Endodermal cell (in vitro differentiated cells): ENCODE data around the gene SERPINB7. TPM values are rescaled to one million over a fixed set of nuclear protein-coding genes. Genes with fewer than 3 reads are reported as not detected.

Experiments
- DNase-seq: peaks from one replicate; pipeline ENCODE4 v3.0.0-alpha.2; 2017
- H3K27ac ChIP-seq: 2 replicates; pipeline ENCODE4 v1.5.1; 2013; ENCODE audit warnings: mild to moderate bottlenecking, low read depth, low read length, moderate library complexity
- H3K27me3 ChIP-seq: 2 replicates; pipeline ENCODE4 v1.6.1; 2013; ENCODE audit warnings: mild to moderate bottlenecking, low read length, moderate library complexity; ENCODE audit not compliant: insufficient read depth, control insufficient read depth, poor library complexity, severe bottlenecking
- H3K36me3 ChIP-seq: 2 replicates; pipeline ENCODE4 v1.7.0; 2013; ENCODE audit warnings: mild to moderate bottlenecking, low read length, moderate library complexity; ENCODE audit not compliant: control insufficient read depth, insufficient read depth
- H3K4me1 ChIP-seq: one replicate; pipeline ENCODE4 v1.7.0; 2013; ENCODE audit warnings: low read length; ENCODE audit not compliant: control insufficient read depth, insufficient read depth
- H3K4me3 ChIP-seq: 2 replicates; pipeline ENCODE4 v1.5.1; 2013; ENCODE audit warnings: mild to moderate bottlenecking, low read length, moderate library complexity
- H3K9ac ChIP-seq: 2 replicates; pipeline ENCODE4 v1.6.1; 2013; ENCODE audit warnings: mild to moderate bottlenecking, low read length, moderate library complexity; ENCODE audit not compliant: poor library complexity, severe bottlenecking; ENCODE audit errors: extremely low read depth
- H3K9me3 ChIP-seq: 2 replicates; pipeline ENCODE4 v1.6.1; 2013; ENCODE audit warnings: mild to moderate bottlenecking, low read length, moderate library complexity; ENCODE audit not compliant: control insufficient read depth
- H3K27ac Mint-ChIP-seq: 2 replicates; pipeline ENCODE4 v1.8.0; 2020; ENCODE audit warnings: mixed read lengths
- H3K27me3 Mint-ChIP-seq: 2 replicates; pipeline ENCODE4 v1.8.0; 2021; ENCODE audit warnings: mild to moderate bottlenecking, mixed read lengths; ENCODE audit not compliant: insufficient read depth
- H3K36me3 Mint-ChIP-seq: 2 replicates; pipeline ENCODE4 v1.8.0; 2020; ENCODE audit warnings: low read depth, mixed read lengths
- H3K4me1 Mint-ChIP-seq: 2 replicates; pipeline ENCODE4 v1.8.0; 2020; ENCODE audit warnings: mixed read lengths
- H3K4me3 Mint-ChIP-seq: 2 replicates; pipeline ENCODE4 v1.8.0; 2020; ENCODE audit warnings: mild to moderate bottlenecking, moderate library complexity, mixed read lengths
- H3K9me3 Mint-ChIP-seq: 2 replicates; pipeline ENCODE4 v1.8.0; 2020; ENCODE audit warnings: mild to moderate bottlenecking, mixed read lengths
- CTCF ChIP-seq: fragments of 200-600 bp; sonication (generic); conservative IDR thresholded peaks from 2 replicates; pipeline ENCODE4 v1.5.0; 2021; ENCODE audit warnings: antibody characterized with exemption, mild to moderate bottlenecking
- WGBS, 2 experiments: methylation state at CpG; one replicate each; pipeline versions ENCODE4 v1.1.5 to v1.1.7; 2013; ENCODE audit warnings: missing lambda C conversion rate in 2 of 2, mixed read lengths in 1 of 2; ENCODE audit not compliant: insufficient coverage in 1 of 2, insufficient read length in 1 of 2; 5-methylcytosine and 5-hydroxymethylcytosine counted together
- total RNA-seq, 2 donors: library from RNA; stranded (reverse); fragmentation: NEBNext Ultra II Directional in 1 of 2; extraction: Animal tissue kit (Norgen Biotek cat#: 25700) in 1 of 2; gene quantifications; 2 replicates in 1 of 2; 3 replicates in 1 of 2; pipeline ENCODE4 v1.2.1, GENCODE V29; 2021

The SERPINB7 gene
- total RNA-seq, 2 donors from 2014 or later, result not detected

- DNase-seq, result no peak
- H3K4me3 Mint-ChIP-seq, result no peak overlapping the region
- no peak for TF ChIP-seq CTCF
- Histone ChIP-seq H3K4me3 (no peak overlapping the region), H3K9ac (no peak overlapping the region), H3K4me1 (no peaks in the 10 kb centered on the region), H3K9me3 (no peaks in the 10 kb centered on the region), H3K27me3 (no peaks in the 10 kb centered on the region), H3K36me3 (no peaks in the 10 kb centered on the region), H3K27ac (no peak overlapping the region)
- no peaks in the 10 kb centered on the region for H3K4me1 Mint-ChIP-seq
- H3K9me3 Mint-ChIP-seq, result no peaks in the 10 kb centered on the region
- no peaks in the 10 kb centered on the region for H3K36me3 Mint-ChIP-seq
- H3K27ac Mint-ChIP-seq, result no peak overlapping the region
- H3K27me3 Mint-ChIP-seq, result no peaks in the 10 kb centered on the region
Observed at GRCh38 chr18:63799189-63799588, 24.0 kb downstream of the SERPINB7 start.

DNA sequence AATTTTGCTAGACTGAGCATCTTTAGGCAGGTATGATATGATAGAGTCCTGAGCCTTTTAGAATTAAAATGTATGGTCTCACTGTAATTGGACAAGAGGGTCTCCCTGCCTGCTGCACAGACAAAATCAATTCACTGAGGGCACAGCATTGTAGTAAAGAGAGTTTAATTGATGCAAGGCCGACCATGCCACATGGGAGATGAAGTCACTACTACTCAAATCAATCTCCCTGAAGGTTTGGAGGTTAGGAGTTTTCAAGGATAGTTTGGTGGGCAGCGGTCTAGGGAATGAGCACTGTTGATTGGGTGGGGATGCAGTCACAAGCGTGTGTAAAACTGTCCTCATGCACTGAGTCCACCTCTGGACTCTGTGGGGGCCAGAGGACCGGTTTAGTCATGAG, 26.1 kb downstream of the SERPINB7 start:
- 83 to 99% methylated on average over 1 to 4 of the region's 4 CpGs for whole genome bisulfite sequencing, 2 experiments
- Mint-ChIP-seq H3K4me3 (no peak overlapping the region), H3K9me3 (no peaks in the 10 kb centered on the region), H3K36me3 (no peaks in the 10 kb centered on the region), H3K27ac (no peak overlapping the region), H3K27me3 (no peaks in the 10 kb centered on the region), H3K4me1 (no peaks in the 10 kb centered on the region)
- Histone ChIP-seq H3K9me3 (no peaks in the 10 kb centered on the region), H3K36me3 (no peaks in the 10 kb centered on the region), H3K4me1 (no peaks in the 10 kb centered on the region), H3K27me3 (no peaks in the 10 kb centered on the region), H3K27ac (no peak overlapping the region), H3K4me3 (no peak overlapping the region), H3K9ac (no peak overlapping the region)
- no peak for TF ChIP-seq CTCF
- DNase-seq, result no peak

GRCh38 chr18:63808125-63808524, 32.9 kb downstream of the SERPINB7 start:
- no peaks in the 10 kb centered on the region for H3K36me3 Mint-ChIP-seq
- peaks cover 4% of the 10 kb centered on the region for H3K27me3 Mint-ChIP-seq
- H3K4me3 ChIP-seq, result no peak overlapping the region
- no peaks in the 10 kb centered on the region for H3K9me3 Mint-ChIP-seq
- no peak overlapping the region for H3K9ac ChIP-seq
- H3K4me1 Mint-ChIP-seq, result no peaks in the 10 kb centered on the region
- DNase-seq, result no peak
- no peaks in the 10 kb centered on the region for H3K36me3 ChIP-seq
- H3K27ac Mint-ChIP-seq, result no peak overlapping the region
- H3K27me3 ChIP-seq, result peaks cover 12% of the 10 kb centered on the region
- no peak overlapping the region for H3K27ac ChIP-seq
- WGBS, 2 experiments, result 86 to 92% methylated on average over 3 of the region's 4 CpGs
- H3K4me1 ChIP-seq, result no peaks in the 10 kb centered on the region
- no peak for TF ChIP-seq CTCF
- no peaks in the 10 kb centered on the region for H3K9me3 ChIP-seq
- H3K4me3 Mint-ChIP-seq, result no peak overlapping the region
